GM12891 (cell line): ENCODE results near the gene OR52E5.

Experiments used
- POLR2A ChIP-seq: IDR thresholded peaks from 2 replicates; pipeline ENCODE4 v1.6.1; 2011; ENCODE audit warnings: low read depth, low read length, control low read depth
- POLR2AphosphoS5 ChIP-seq: IDR thresholded peaks from 2 replicates; pipeline ENCODE4 v1.6.1; 2011; ENCODE audit warnings: low read depth, low read length, control low read depth

- TF ChIP-seq POLR2AphosphoS5 (no peak), POLR2A (no peak)
Observed at GRCh38 chr11:5847711-5848110, 45.3 kb upstream of the OR52E5 start.
